NB4 (cell line): Measurements from ENCODE around the gene ABO.

Experiments used
- CTCF ChIP-seq: IDR thresholded peaks from one replicate; pipeline ENCODE4 v1.5.1; 2012; ENCODE audit warnings: low read depth, low read length
- MAX ChIP-seq: IDR thresholded peaks from 2 replicates; pipeline ENCODE4 v1.6.1; 2011; ENCODE audit warnings: low read depth, low read length
- MYC ChIP-seq: IDR thresholded peaks from 2 replicates; pipeline ENCODE4 v1.6.1; 2011; ENCODE audit warnings: low read depth, low read length
- POLR2A ChIP-seq: IDR thresholded peaks from 2 replicates; pipeline ENCODE4 v1.6.1; 2011; ENCODE audit warnings: mild to moderate bottlenecking; ENCODE audit not compliant: insufficient read length; ENCODE audit errors: extremely low read depth

- TF ChIP-seq CTCF: no peak
- TF ChIP-seq POLR2A: no peak
- TF ChIP-seq MYC: no peak
- no peak for TF ChIP-seq MAX
Observed at GRCh38 chr9:133226219-133227171, 48.5 kb downstream of the ABO start.
